Measurements from ENCODE around the gene PEMT.

PEMT gene

GRCh38 chr17:17590141-17590751 lies 1.3 kb downstream of the PEMT start:
- POLR2A ChIA-PET, result interaction anchor here (0.6 to 3.1 kb wide), 5 partner anchors 10 to 316 kb away, joined by 3 to 21 read pairs (median 5); partner anchors contain the start of gene RASD1
- peak overlapping the region; percentile 51; the same call in 1 of the 2 replicates for H3K27ac ChIP-seq (ENCODE audit: extremely low read depth, low read depth, low read length)
- no peaks in the 10 kb centered on the region for H3K36me3 ChIP-seq (ENCODE audit: control insufficient read depth in 2 of 2, insufficient read depth in 1 of 2, low read length in 2 of 2)
- no peak for TF ChIP-seq ZNF10 (tag by site-specific recombination; IDR thresholded peaks at IDR 0.05)
- no peak for TF ChIP-seq ZNF362 (tag by site-specific recombination; IDR thresholded peaks at IDR 0.05)
- TF ChIP-seq ZNF426 (tag by site-specific recombination; IDR thresholded peaks at IDR 0.05), result no peak
- no peak for TF ChIP-seq ZNF416 (tag by site-specific recombination; IDR thresholded peaks at IDR 0.05)
- TF ChIP-seq ZNF561 (tag by site-specific recombination; IDR thresholded peaks at IDR 0.05; ENCODE audit: borderline replicate concordance), result no peak
- TF ChIP-seq ZBTB20 (tag by site-specific recombination; IDR thresholded peaks at IDR 0.05), result 0 out of 2 replicates have a peak, but pooled peaks have one; percentile 23
- peak; percentile 41 for TF ChIP-seq SP2 (tag by site-specific recombination; IDR thresholded peaks at IDR 0.05)
- TF ChIP-seq ZNF18 (tag by site-specific recombination; IDR thresholded peaks at IDR 0.05), result no peak
- TF ChIP-seq ZSCAN5A (tag by site-specific recombination; IDR thresholded peaks at IDR 0.05), result no peak
- peak; percentile 93 for TF ChIP-seq SCRT2 (tag by site-specific recombination; IDR thresholded peaks at IDR 0.05)
- peak; percentile 29; the same call in 1 of the 2 replicates for TF ChIP-seq SCRT1 (tag by site-specific recombination; IDR thresholded peaks at IDR 0.05; ENCODE audit: borderline replicate concordance)
- TF ChIP-seq ZNF350 (tag by site-specific recombination; IDR thresholded peaks at IDR 0.05), result no peak
- peak; percentile 72; the same call in 1 of the 2 replicates for TF ChIP-seq ZNF394 (tag by site-specific recombination; IDR thresholded peaks at IDR 0.05; ENCODE audit: borderline replicate concordance)
- TF ChIP-seq ZNF292 (tag by site-specific recombination; IDR thresholded peaks at IDR 0.05; ENCODE audit: borderline replicate concordance, low read depth), result no peak
- TF ChIP-seq ZNF560 (tag by site-specific recombination; IDR thresholded peaks at IDR 0.05; ENCODE audit: borderline replicate concordance), result no peak
- no peak for TF ChIP-seq YY1 (tag by site-specific recombination; IDR thresholded peaks at IDR 0.05)
- TF ChIP-seq ZNF335 (tag by site-specific recombination; conservative IDR thresholded peaks at IDR 0.05), result no peak; the same call in 1 of the 2 replicates
- TF ChIP-seq ZNF114 (tag by site-specific recombination; IDR thresholded peaks at IDR 0.05), result no peak
- CTCF ChIA-PET, result interaction anchor here (0.7 to 7.0 kb wide), 6 partner anchors 21 to 332 kb away, joined by 4 to 53 read pairs (median 6); no protein-coding TSS in a partner anchor
- H3K9me3 ChIP-seq (ENCODE audit: control insufficient read depth, insufficient read depth, low read depth, low read length), result no peaks in the 10 kb centered on the region
- no peak overlapping the region for H3K4me3 ChIP-seq (ENCODE audit: low read depth, low read length)
- H3K4me1 ChIP-seq (ENCODE audit: control insufficient read depth, insufficient read depth, low read length), result peaks cover 7% of the 10 kb centered on the region; the same call in 1 of the 2 replicates

- CTCF ChIA-PET, result interaction anchor here (0.7 to 7.0 kb wide), 12 partner anchors 9 to 334 kb away, joined by 3 to 53 read pairs (median 4); no protein-coding TSS in a partner anchor
- POLR2A ChIA-PET, result no interaction called here
- H3K4me1 ChIP-seq (ENCODE audit: control insufficient read depth, insufficient read depth, low read length), result peaks cover 7% of the 10 kb centered on the region; the same call in 1 of the 2 replicates
- no peaks in the 10 kb centered on the region for H3K36me3 ChIP-seq (ENCODE audit: control insufficient read depth in 2 of 2, insufficient read depth in 1 of 2, low read length in 2 of 2)
- H3K27ac ChIP-seq (ENCODE audit: extremely low read depth, low read depth, low read length), result no peak overlapping the region
- TF ChIP-seq YY2 (tag by site-specific recombination; IDR thresholded peaks at IDR 0.05) (no peak), SP2 (tag by site-specific recombination; IDR thresholded peaks at IDR 0.05) (no peak)
- no peaks in the 10 kb centered on the region for H3K9me3 ChIP-seq (ENCODE audit: control insufficient read depth, insufficient read depth, low read depth, low read length)
- no peak overlapping the region for H3K4me3 ChIP-seq (ENCODE audit: low read depth, low read length)
These were observed 3.7 kb downstream of the PEMT start for GRCh38 chr17:17587614-17588337.

Measured in HEK293 (cell line).